Activated CD4-positive, alpha-beta memory T cell treated with anti-CD3 and anti-CD28 coated beads, Interleukin-2, amount 10 ng/mL, durations not matched to agents 7 days and 5 days (primary cell): ENCODE data around the gene EPHB1. TPM values are rescaled to one million over a fixed set of nuclear protein-coding genes. Genes with fewer than 3 reads are reported as not detected.
"Not testable (repeated sequence)": the region's sequence is repeated elsewhere in the genome, so short reads cannot be mapped to it uniquely, and the experiment has no call there.

ENCODE experiments used
- CTCF ChIA-PET: fragments of 350-600 bp; sonication (Branson Sonifier 250); formaldehyde crosslinking; loops from one replicate; lab custom pipeline; 2021; ENCODE audit warnings: antibody characterized with exemption, inconsistent platforms; lab: Charles Lee
- POLR2A ChIA-PET: fragments of 350-600 bp; sonication (Branson Sonifier 250); formaldehyde crosslinking; loops from one replicate; lab custom pipeline; 2021; ENCODE audit warnings: antibody characterized with exemption; lab: Charles Lee
- DNase-seq: peaks from one replicate; pipeline ENCODE4 v3.0.0-alpha.2; 2020
- H3K27ac Mint-ChIP-seq: one replicate; pipeline ENCODE4 v1.8.0; 2021; ENCODE audit warnings: mild to moderate bottlenecking, mixed read lengths
- H3K27me3 Mint-ChIP-seq: one replicate; pipeline ENCODE4 v1.8.0; 2021; ENCODE audit warnings: mixed read lengths
- H3K36me3 Mint-ChIP-seq: one replicate; pipeline ENCODE4 v1.8.0; 2021; ENCODE audit warnings: low read depth, mixed read lengths
- H3K4me1 Mint-ChIP-seq: one replicate; pipeline ENCODE4 v1.8.0; 2021; ENCODE audit warnings: mixed read lengths
- H3K4me3 Mint-ChIP-seq: one replicate; pipeline ENCODE4 v1.8.0; 2021; ENCODE audit warnings: mild to moderate bottlenecking, mixed read lengths
- H3K9me3 Mint-ChIP-seq: one replicate; pipeline ENCODE4 v1.8.0; 2021; ENCODE audit warnings: mixed read lengths
- total RNA-seq, 2 experiments: library from RNA; stranded (reverse); gene quantifications; one replicate each; pipeline ENCODE4 v1.2.3, GENCODE V29; 2021

Gene EPHB1
- total RNA-seq, 2 experiments from 2014 or later, result 0.80 to 1.2 TPM

GRCh38 chr3:134762016-134762415 is 33.0 kb upstream of the EPHB1 start:
- no peak overlapping the region for H3K27ac Mint-ChIP-seq
- H3K9me3 Mint-ChIP-seq, result no peaks in the 10 kb centered on the region
- ChIA-PET CTCF (interaction anchor here (0.9 kb wide), 1 partner anchor 13 kb away, joined by 3 read pairs; no protein-coding TSS in a partner anchor), POLR2A (no interaction called here)
- peaks cover 6% of the 10 kb centered on the region for H3K27me3 Mint-ChIP-seq
- DNase-seq, result no peak
- no peaks in the 10 kb centered on the region for H3K4me1 Mint-ChIP-seq
- H3K4me3 Mint-ChIP-seq, result no peak overlapping the region
- no peaks in the 10 kb centered on the region for H3K36me3 Mint-ChIP-seq

DNA sequence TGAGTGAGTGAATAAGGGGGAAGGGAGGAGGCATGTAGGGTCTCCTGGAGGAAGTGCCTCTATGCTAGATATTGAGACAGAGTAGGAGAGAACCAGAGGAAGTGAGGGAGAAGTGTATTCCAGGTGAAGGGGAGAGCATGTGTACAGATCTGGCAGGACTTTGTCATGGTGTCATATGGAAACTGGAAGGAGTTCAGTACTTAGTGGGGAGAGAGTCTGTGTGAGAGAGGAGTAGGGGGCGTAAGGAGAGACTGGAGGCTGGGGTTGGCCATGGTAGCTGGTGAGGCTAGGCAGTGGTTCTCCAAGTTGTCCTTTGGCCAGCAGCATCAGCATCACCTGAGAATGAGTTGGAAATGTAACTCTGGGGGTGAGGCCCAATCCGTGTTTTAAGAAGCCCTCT is 29.6 kb upstream of the EPHB1 start:
- H3K27me3 Mint-ChIP-seq, result peaks cover 2% of the 10 kb centered on the region
- no peaks in the 10 kb centered on the region for H3K4me1 Mint-ChIP-seq
- no peak overlapping the region for H3K4me3 Mint-ChIP-seq
- H3K27ac Mint-ChIP-seq, result no peak overlapping the region
- no peaks in the 10 kb centered on the region for H3K36me3 Mint-ChIP-seq
- CTCF ChIA-PET, result no interaction called here
- no peak for DNase-seq
- no peaks in the 10 kb centered on the region for H3K9me3 Mint-ChIP-seq
- POLR2A ChIA-PET, result no interaction called here

GRCh38 chr3:134766290-134766689 is 28.8 kb upstream of the EPHB1 start:
- Mint-ChIP-seq H3K9me3 (no peaks in the 10 kb centered on the region), H3K4me3 (no peak overlapping the region), H3K27ac (no peak overlapping the region), H3K27me3 (peaks cover 2% of the 10 kb centered on the region), H3K36me3 (no peaks in the 10 kb centered on the region), H3K4me1 (no peaks in the 10 kb centered on the region)
- ChIA-PET POLR2A (no interaction called here), CTCF (no interaction called here)
- no peak for DNase-seq

DNA sequence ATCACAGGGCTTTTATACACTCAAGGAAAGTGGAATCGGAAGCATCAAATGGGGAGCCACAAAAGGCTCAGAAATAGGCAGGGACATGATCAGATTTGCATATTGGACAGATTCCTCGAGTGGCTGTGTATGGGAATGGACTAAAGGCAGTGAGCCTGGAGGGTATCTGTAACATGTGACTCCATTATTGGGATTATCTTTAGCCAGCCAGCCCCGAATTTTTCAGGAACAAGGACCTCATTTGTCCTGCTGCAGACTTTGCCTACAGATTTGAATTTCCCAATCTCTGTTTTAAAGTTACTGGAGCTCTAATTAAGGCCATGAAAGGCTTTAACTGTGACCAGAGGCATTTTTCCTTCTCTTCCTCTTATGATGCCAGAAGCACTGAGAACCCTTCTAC is 26.9 kb upstream of the EPHB1 start:
- Mint-ChIP-seq H3K4me1 (no peaks in the 10 kb centered on the region), H3K27me3 (no peaks in the 10 kb centered on the region), H3K27ac (no peak overlapping the region), H3K36me3 (no peaks in the 10 kb centered on the region), H3K4me3 (no peak overlapping the region), H3K9me3 (no peaks in the 10 kb centered on the region)
- POLR2A ChIA-PET, result no interaction called here
- DNase-seq, result no peak
- CTCF ChIA-PET, result no interaction called here

GRCh38 chr3:134768837-134769236 is 26.2 kb upstream of the EPHB1 start:
- POLR2A ChIA-PET, result no interaction called here
- Mint-ChIP-seq H3K4me1 (no peaks in the 10 kb centered on the region), H3K4me3 (no peak overlapping the region), H3K27me3 (no peaks in the 10 kb centered on the region), H3K36me3 (no peaks in the 10 kb centered on the region), H3K9me3 (no peaks in the 10 kb centered on the region), H3K27ac (no peak overlapping the region)
- DNase-seq, result no peak
- CTCF ChIA-PET, result no interaction called here

DNA sequence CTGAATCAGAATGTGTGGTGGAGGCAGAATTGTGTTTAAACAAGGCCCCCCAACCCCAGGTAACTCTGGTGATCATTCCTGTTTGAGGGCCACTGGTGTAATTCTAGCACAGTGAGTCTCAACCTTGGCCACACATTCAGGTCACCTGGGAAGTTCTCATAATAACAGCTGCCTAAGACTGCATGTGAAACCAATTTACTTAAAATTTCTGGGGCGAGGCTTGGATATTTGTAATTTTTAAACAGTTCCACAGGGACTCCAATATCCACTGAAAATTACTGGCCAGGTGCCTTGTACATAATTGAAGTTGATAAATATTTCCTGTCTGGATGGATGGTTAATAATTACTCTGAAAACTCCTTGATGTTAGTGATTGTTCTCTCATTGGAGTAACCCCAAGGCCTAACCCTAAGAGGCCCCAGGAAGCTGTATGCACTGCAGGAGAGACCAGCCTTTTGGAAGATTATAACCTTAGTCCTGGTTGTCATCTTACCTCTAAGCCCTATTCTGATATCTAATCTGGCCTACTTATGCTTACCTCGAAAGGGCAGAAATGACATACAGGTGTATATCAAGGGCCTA is 25.7 kb upstream of the EPHB1 start:
- DNase-seq, result no peak
- Mint-ChIP-seq H3K4me1 (no peaks in the 10 kb centered on the region), H3K4me3 (no peak overlapping the region), H3K36me3 (no peaks in the 10 kb centered on the region), H3K9me3 (no peaks in the 10 kb centered on the region), H3K27me3 (peaks cover 3% of the 10 kb centered on the region), H3K27ac (no peak overlapping the region)
- CTCF ChIA-PET, result no interaction called here
- POLR2A ChIA-PET, result no interaction called here

DNA sequence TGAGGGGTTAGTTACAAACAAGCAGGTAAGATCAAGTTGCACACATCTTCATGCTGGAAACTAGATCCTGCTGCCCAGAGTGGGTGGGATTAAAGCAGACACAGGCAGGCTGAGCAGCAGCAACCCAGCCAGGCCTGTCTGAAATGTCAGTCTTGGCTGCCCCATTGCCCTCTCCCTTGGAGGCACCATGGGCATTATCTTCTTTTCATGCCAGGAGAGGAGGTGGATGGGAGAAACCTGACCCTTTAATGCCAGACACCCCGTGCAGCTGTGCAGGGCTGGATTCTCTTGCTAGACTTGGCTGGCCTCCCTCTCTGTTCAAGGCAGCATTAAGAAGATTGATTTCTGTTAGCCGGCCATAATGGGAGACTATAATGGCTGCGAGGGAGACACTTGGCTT is 23.0 kb upstream of the EPHB1 start:
- Mint-ChIP-seq H3K9me3 (no peaks in the 10 kb centered on the region), H3K4me1 (peaks cover 11% of the 10 kb centered on the region), H3K4me3 (no peak overlapping the region), H3K27ac (no peak overlapping the region), H3K36me3 (no peaks in the 10 kb centered on the region), H3K27me3 (peaks cover 8% of the 10 kb centered on the region)
- no peak for DNase-seq
- POLR2A ChIA-PET, result no interaction called here
- CTCF ChIA-PET, result no interaction called here

DNA sequence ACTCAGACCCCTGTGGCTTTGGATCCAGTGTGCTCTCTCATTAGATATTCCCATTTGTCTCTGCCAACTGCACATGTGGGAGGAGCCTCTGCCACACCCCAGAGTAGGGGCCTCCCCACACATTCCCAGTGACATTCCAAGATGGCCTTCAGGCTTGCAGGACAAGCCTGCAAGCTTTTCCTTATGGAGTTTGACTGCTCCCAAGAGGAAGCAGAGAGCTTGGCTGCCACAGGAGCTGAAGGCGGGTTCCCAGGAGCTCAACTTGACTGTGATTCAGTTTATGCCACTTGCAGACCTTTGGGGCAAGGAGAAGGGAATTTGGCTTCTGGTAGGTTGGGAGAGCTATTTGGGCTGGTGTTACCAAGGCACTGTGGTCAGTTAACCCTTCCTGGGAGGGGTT is 22.5 kb upstream of the EPHB1 start:
- no peaks in the 10 kb centered on the region for H3K9me3 Mint-ChIP-seq
- ChIA-PET POLR2A (no interaction called here), CTCF (no interaction called here)
- H3K4me1 Mint-ChIP-seq, result peaks cover 14% of the 10 kb centered on the region
- H3K27me3 Mint-ChIP-seq, result peaks cover 8% of the 10 kb centered on the region
- no peak overlapping the region for H3K4me3 Mint-ChIP-seq
- H3K36me3 Mint-ChIP-seq, result no peaks in the 10 kb centered on the region
- H3K27ac Mint-ChIP-seq, result no peak overlapping the region
- DNase-seq, result peak; percentile 2

- Mint-ChIP-seq H3K36me3 (no peaks in the 10 kb centered on the region), H3K27ac (no peak overlapping the region), H3K9me3 (no peaks in the 10 kb centered on the region), H3K27me3 (peaks cover 8% of the 10 kb centered on the region), H3K4me1 (peaks cover 18% of the 10 kb centered on the region), H3K4me3 (no peak overlapping the region)
- peak; percentile 16 for DNase-seq
- POLR2A ChIA-PET, result interaction anchor here (1.1 to 1.5 kb wide), 2 partner anchors 18 to 27 kb away, joined by 3 read pairs; no protein-coding TSS in a partner anchor
- CTCF ChIA-PET, result interaction anchor here (0.8 to 1.1 kb wide), 2 partner anchors 14 to 19 kb away, joined by 3 to 5 read pairs; no protein-coding TSS in a partner anchor
Observed at GRCh38 chr3:134775831-134776230, 19.2 kb upstream of the EPHB1 start.

- peak; percentile 4 for DNase-seq
- H3K36me3 Mint-ChIP-seq, result no peaks in the 10 kb centered on the region
- H3K9me3 Mint-ChIP-seq, result no peaks in the 10 kb centered on the region
- no peak overlapping the region for H3K4me3 Mint-ChIP-seq
- ChIA-PET CTCF (no interaction called here), POLR2A (interaction anchor here (1.1 to 1.5 kb wide), 2 partner anchors 17 to 26 kb away, joined by 3 read pairs; no protein-coding TSS in a partner anchor)
- peaks cover 8% of the 10 kb centered on the region for H3K27me3 Mint-ChIP-seq
- no peak overlapping the region for H3K27ac Mint-ChIP-seq
- H3K4me1 Mint-ChIP-seq, result peaks cover 18% of the 10 kb centered on the region
Observed at GRCh38 chr3:134776518-134776917, 18.5 kb upstream of the EPHB1 start.

GRCh38 chr3:134777341-134777740 is 17.7 kb upstream of the EPHB1 start:
- CTCF ChIA-PET, result no interaction called here
- POLR2A ChIA-PET, result no interaction called here
- no peak for DNase-seq
- Mint-ChIP-seq H3K27ac (no peak overlapping the region), H3K4me1 (peaks cover 18% of the 10 kb centered on the region), H3K36me3 (no peaks in the 10 kb centered on the region), H3K9me3 (no peaks in the 10 kb centered on the region), H3K27me3 (peaks cover 8% of the 10 kb centered on the region), H3K4me3 (no peak overlapping the region)

DNA sequence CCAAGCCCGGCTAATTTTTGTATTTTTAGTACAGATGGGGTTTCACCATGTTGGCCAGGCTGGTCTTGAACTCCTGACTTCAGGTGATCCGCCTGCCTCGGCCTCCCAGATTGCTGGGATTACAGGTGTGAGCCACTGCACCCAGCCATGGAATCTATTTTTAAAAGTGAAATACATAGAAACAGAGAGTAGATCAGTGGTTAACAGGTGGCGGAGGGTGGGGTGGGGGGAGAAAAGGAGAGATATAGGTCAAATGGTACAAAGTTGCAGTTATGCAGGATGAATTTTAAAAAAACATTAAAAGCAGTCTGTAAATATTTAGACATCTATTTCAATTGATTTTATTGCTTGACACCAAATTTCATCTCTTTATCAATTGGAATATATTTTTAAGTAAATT is 6.8 kb upstream of the EPHB1 start:
- H3K36me3 Mint-ChIP-seq, H3K4me1 Mint-ChIP-seq, POLR2A ChIA-PET, DNase-seq, H3K9me3 Mint-ChIP-seq, H3K27ac Mint-ChIP-seq, CTCF ChIA-PET, H3K4me3 Mint-ChIP-seq: not testable (repeated sequence)
- H3K27me3 Mint-ChIP-seq, result peaks cover 52% of the 10 kb centered on the region

DNA sequence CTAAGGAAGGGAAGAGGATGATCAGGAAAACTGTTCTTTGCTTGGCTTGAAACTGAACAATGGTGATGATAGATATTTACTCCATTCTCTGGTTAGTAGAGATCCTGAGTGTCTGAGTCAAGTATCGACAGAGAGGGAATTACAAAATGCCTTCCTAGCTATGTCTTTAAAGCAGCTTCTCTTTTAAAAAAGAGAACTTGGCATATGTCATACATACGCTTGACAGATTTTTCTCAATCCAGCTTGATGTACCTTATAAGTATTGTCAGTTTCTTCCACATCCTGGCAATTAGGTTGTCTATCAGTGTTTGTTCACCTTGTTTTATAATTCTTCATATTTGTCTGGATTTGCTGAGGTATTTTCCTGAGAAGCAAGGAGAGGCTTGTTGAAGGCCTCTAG is 5.0 kb upstream of the EPHB1 start:
- Mint-ChIP-seq H3K4me1 (peaks cover 2% of the 10 kb centered on the region), H3K4me3 (no peak overlapping the region), H3K36me3 (no peaks in the 10 kb centered on the region), H3K27me3 (peaks cover 56% of the 10 kb centered on the region), H3K9me3 (no peaks in the 10 kb centered on the region), H3K27ac (no peak overlapping the region)
- ChIA-PET POLR2A (no interaction called here), CTCF (no interaction called here)
- DNase-seq, result no peak

GRCh38 chr3:134791992-134792391 is 3.1 kb upstream of the EPHB1 start:
- POLR2A ChIA-PET, result interaction anchor here (0.6 kb wide), 1 partner anchor 71 kb away, joined by 3 read pairs; no protein-coding TSS in a partner anchor
- Mint-ChIP-seq H3K9me3 (no peaks in the 10 kb centered on the region), H3K36me3 (no peaks in the 10 kb centered on the region), H3K27me3 (peaks cover 59% of the 10 kb centered on the region), H3K4me3 (no peak overlapping the region), H3K4me1 (peaks cover 6% of the 10 kb centered on the region), H3K27ac (no peak overlapping the region)
- CTCF ChIA-PET, result interaction anchor here (0.6 kb wide), 1 partner anchor 454 kb away, joined by 4 read pairs; no protein-coding TSS in a partner anchor
- no peak for DNase-seq
